ENCODE data around the gene YPEL1.
"Not testable (repeated sequence)": the region's sequence is repeated elsewhere in the genome, so short reads cannot be mapped to it uniquely, and the experiment has no call there.

Gene YPEL1

GRCh38 chr22:21697880-21698279, 37.7 kb downstream of the YPEL1 start:
- no peak for DNase-seq

- no peak for DNase-seq
These were observed 38.4 kb downstream of the YPEL1 start for GRCh38 chr22:21697021-21697771.

GRCh38 chr22:21696115-21696514, 39.5 kb downstream of the YPEL1 start:
- no peak for DNase-seq

- DNase-seq = no peak
These were observed 40.0 kb downstream of the YPEL1 start for GRCh38 chr22:21695430-21696085.

GRCh38 chr22:21694795-21695429, 40.7 kb downstream of the YPEL1 start:
- no peak for DNase-seq

GRCh38 chr22:21694394-21694793, 41.2 kb downstream of the YPEL1 start:
- no peak for DNase-seq

GRCh38 chr22:21693999-21694341, 41.6 kb downstream of the YPEL1 start:
- no peak for DNase-seq

- no peak for DNase-seq
These were observed 42.1 kb downstream of the YPEL1 start for GRCh38 chr22:21693333-21693998.

GRCh38 chr22:21692856-21693255, 42.7 kb downstream of the YPEL1 start:
- DNase-seq = not testable (repeated sequence)

GRCh38 chr22:21691816-21692215, 43.8 kb downstream of the YPEL1 start:
- no peak for DNase-seq

- no peak for DNase-seq
These were observed 45.2 kb downstream of the YPEL1 start for GRCh38 chr22:21690401-21690801.

- no peak for DNase-seq
These were observed 46.8 kb downstream of the YPEL1 start for GRCh38 chr22:21688706-21689381.

GRCh38 chr22:21688341-21688705, 47.3 kb downstream of the YPEL1 start:
- no peak for DNase-seq

GRCh38 chr22:21687685-21688259, 47.8 kb downstream of the YPEL1 start:
- no peak for DNase-seq

- DNase-seq = no peak
These were observed 48.8 kb downstream of the YPEL1 start for GRCh38 chr22:21686634-21687393.

GRCh38 chr22:21686193-21686608, 49.4 kb downstream of the YPEL1 start:
- no peak for DNase-seq

GRCh38 chr22:21685164-21685513, 50.5 kb downstream of the YPEL1 start:
- no peak for DNase-seq

GRCh38 chr22:21684492-21685163, 51.0 kb downstream of the YPEL1 start:
- no peak for DNase-seq

- DNase-seq = no peak
These were observed 52.2 kb downstream of the YPEL1 start for GRCh38 chr22:21683401-21683811.

- DNase-seq = no peak
These were observed 53.0 kb downstream of the YPEL1 start for GRCh38 chr22:21682385-21683175.

Data from midbrain (tissue), 1 donor.